OCI-LY3 (cell line): ENCODE measurements around the gene KLC1.

Source experiments
- H2AFZ ChIP-seq: fragments of 200-600, 300-600 bp; shearing (Covaris generic); 2 replicates; pipeline ENCODE4 v1.6.0; 2014; ENCODE audit warnings: antibody characterized with exemption, low read depth, low read length
- H3K27ac ChIP-seq: fragments of 200-600, 300-600 bp; sonication (generic); 2 replicates; pipeline ENCODE4 v1.5.1; 2014; ENCODE audit warnings: mild to moderate bottlenecking, low read length, moderate library complexity, mixed read lengths
- H3K27me3 ChIP-seq: fragments of 200-600, 300-600 bp; sonication (generic); 2 replicates; pipeline ENCODE4 v1.6.1; 2014; ENCODE audit warnings: low read depth, low read length, mixed read lengths
- H3K36me3 ChIP-seq: fragments of 200-600, 300-600 bp; sonication (generic); replicated peaks from 2 replicates; pipeline ENCODE3; 2014; ENCODE audit warnings: low read depth, low read length, mixed read lengths
- H3K4me1 ChIP-seq: fragments of 300-600, 200-600 bp; sonication (generic); 2 replicates; pipeline ENCODE4 v1.6.1; 2014; ENCODE audit warnings: low read length, mixed read lengths
- H3K4me2 ChIP-seq: fragments of 200-600, 300-600 bp; sonication (generic); 2 replicates; pipeline ENCODE4 v1.6.1; 2014; ENCODE audit warnings: low read length, mixed read lengths
- H3K4me3 ChIP-seq: fragments of 300-600, 200-600 bp; sonication (generic); 2 replicates; pipeline ENCODE4 v1.5.1; 2014; ENCODE audit warnings: antibody characterized with exemption, mild to moderate bottlenecking, low read length, moderate library complexity
- H3K79me2 ChIP-seq: fragments of 300-600, 200-600 bp; shearing (Covaris generic); 2 replicates; pipeline ENCODE4 v1.6.1; 2014; ENCODE audit warnings: mild to moderate bottlenecking, low read length, mixed read lengths
- H3K9ac ChIP-seq: fragments of 300-600, 200-600 bp; shearing (Covaris generic); 2 replicates; pipeline ENCODE4 v1.6.0; 2014; ENCODE audit warnings: mild to moderate bottlenecking, low read length, moderate library complexity
- H3K9me3 ChIP-seq: fragments of 200-600, 300-600 bp; shearing (Covaris generic); 2 replicates; pipeline ENCODE4 v1.6.1; 2014; ENCODE audit warnings: low read length, mixed read lengths; ENCODE audit not compliant: insufficient read depth
- H4K20me1 ChIP-seq: fragments of 200-600, 300-600 bp; sonication (generic); 2 replicates; pipeline ENCODE4 v1.6.1; 2016; ENCODE audit warnings: low read length, mixed read lengths; ENCODE audit not compliant: insufficient read depth
- EZH2phosphoT487 ChIP-seq: fragments of 200-600 bp; shearing (Covaris generic); IDR thresholded peaks from 2 replicates; pipeline ENCODE4 v1.6.1; 2018; ENCODE audit warnings: antibody characterized with exemption, mixed run types, low read depth
- TF ChIP-seq, protein P1 (sequence below): fragments of 200-600, 300-600 bp; sonication (generic); IDR thresholded peaks from 2 replicates; pipeline ENCODE4 v1.5.1; 2014; ENCODE audit warnings: antibody characterized with exemption, low read length, low read depth

KLC1 gene

GRCh38 chr14:103734081-103734888, 105.3 kb downstream of the KLC1 start:
- no peak overlapping the region for H3K27ac ChIP-seq
- H3K9me3 ChIP-seq = no peaks in the 10 kb centered on the region
- H2AFZ ChIP-seq = no peak overlapping the region
- H4K20me1 ChIP-seq = no peaks in the 10 kb centered on the region
- H3K4me2 ChIP-seq = no peak overlapping the region
- H3K27me3 ChIP-seq = no peaks in the 10 kb centered on the region
- no peak for TF ChIP-seq EZH2phosphoT487
- TF ChIP-seq, protein P1, sequence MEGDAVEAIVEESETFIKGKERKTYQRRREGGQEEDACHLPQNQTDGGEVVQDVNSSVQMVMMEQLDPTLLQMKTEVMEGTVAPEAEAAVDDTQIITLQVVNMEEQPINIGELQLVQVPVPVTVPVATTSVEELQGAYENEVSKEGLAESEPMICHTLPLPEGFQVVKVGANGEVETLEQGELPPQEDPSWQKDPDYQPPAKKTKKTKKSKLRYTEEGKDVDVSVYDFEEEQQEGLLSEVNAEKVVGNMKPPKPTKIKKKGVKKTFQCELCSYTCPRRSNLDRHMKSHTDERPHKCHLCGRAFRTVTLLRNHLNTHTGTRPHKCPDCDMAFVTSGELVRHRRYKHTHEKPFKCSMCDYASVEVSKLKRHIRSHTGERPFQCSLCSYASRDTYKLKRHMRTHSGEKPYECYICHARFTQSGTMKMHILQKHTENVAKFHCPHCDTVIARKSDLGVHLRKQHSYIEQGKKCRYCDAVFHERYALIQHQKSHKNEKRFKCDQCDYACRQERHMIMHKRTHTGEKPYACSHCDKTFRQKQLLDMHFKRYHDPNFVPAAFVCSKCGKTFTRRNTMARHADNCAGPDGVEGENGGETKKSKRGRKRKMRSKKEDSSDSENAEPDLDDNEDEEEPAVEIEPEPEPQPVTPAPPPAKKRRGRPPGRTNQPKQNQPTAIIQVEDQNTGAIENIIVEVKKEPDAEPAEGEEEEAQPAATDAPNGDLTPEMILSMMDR = no peak
- peaks cover 2% of the 10 kb centered on the region for H3K36me3 ChIP-seq
- H3K4me1 ChIP-seq = no peaks in the 10 kb centered on the region
- no peaks in the 10 kb centered on the region for H3K79me2 ChIP-seq
- no peak overlapping the region for H3K4me3 ChIP-seq
- H3K9ac ChIP-seq = no peak overlapping the region

DNA sequence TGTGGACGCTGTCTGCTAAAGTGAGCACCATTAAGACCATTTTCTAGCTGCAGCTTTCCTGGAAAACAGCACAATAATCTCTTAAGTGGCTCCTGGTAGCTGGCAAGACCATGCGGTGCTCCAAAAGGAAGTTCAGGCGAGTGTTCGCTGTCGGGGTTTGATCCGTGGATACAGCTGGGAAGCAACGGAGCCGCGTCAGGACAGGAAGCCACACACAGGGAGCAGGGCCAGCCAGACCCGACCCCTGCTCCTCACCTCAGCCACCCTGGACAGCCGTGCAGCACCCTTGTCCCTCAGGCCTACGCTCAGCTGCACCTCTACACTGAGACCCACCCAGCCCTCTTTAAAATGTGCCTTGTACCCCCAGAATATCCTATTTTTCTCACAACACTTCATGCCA, 106.0 kb downstream of the KLC1 start:
- Histone ChIP-seq H3K9me3 (no peaks in the 10 kb centered on the region), H3K9ac (no peak overlapping the region), H3K79me2 (no peaks in the 10 kb centered on the region), H3K27ac (no peak overlapping the region), H2AFZ (no peak overlapping the region), H3K4me3 (no peak overlapping the region), H4K20me1 (no peaks in the 10 kb centered on the region), H3K27me3 (no peaks in the 10 kb centered on the region), H3K4me1 (no peaks in the 10 kb centered on the region), H3K36me3 (no peaks in the 10 kb centered on the region), H3K4me2 (no peak overlapping the region)
- TF ChIP-seq, protein P1 = no peak
- no peak for TF ChIP-seq EZH2phosphoT487

DNA sequence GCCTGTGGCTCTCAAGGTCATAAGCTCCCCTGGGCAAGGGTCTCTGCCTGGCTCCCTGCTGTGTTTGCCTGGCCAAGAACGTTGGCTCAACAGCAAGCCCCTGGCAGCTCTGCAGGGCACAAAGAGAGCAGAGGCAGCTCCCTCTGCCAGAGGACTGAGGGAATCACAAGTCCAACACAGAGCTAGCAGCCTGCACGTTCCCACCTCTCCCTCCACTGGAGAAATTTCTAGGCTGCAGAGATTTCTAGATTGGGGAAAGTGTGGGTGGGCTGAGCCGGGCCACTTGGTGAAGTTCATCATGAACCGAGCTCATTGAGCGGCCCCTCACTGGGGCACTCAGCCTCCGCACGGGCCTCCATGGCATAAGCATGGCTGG, 106.4 kb downstream of the KLC1 start:
- no peaks in the 10 kb centered on the region for H4K20me1 ChIP-seq
- H3K27me3 ChIP-seq = no peaks in the 10 kb centered on the region
- no peak overlapping the region for H3K4me2 ChIP-seq
- no peak overlapping the region for H3K9ac ChIP-seq
- H3K79me2 ChIP-seq = no peaks in the 10 kb centered on the region
- H3K4me1 ChIP-seq = no peaks in the 10 kb centered on the region
- H2AFZ ChIP-seq = no peak overlapping the region
- H3K36me3 ChIP-seq = no peaks in the 10 kb centered on the region
- H3K27ac ChIP-seq = no peak overlapping the region
- TF ChIP-seq, protein P1 = no peak
- TF ChIP-seq EZH2phosphoT487 = no peak
- H3K4me3 ChIP-seq = no peak overlapping the region
- no peaks in the 10 kb centered on the region for H3K9me3 ChIP-seq

GRCh38 chr14:103735815-103736545, 107.0 kb downstream of the KLC1 start:
- H3K4me1 ChIP-seq = no peaks in the 10 kb centered on the region
- no peak overlapping the region for H3K4me3 ChIP-seq
- H3K79me2 ChIP-seq = no peaks in the 10 kb centered on the region
- H4K20me1 ChIP-seq = no peaks in the 10 kb centered on the region
- no peaks in the 10 kb centered on the region for H3K27me3 ChIP-seq
- no peak overlapping the region for H2AFZ ChIP-seq
- TF ChIP-seq, protein P1 = no peak
- TF ChIP-seq EZH2phosphoT487 = no peak
- no peaks in the 10 kb centered on the region for H3K36me3 ChIP-seq
- no peak overlapping the region for H3K27ac ChIP-seq
- H3K9me3 ChIP-seq = no peaks in the 10 kb centered on the region
- H3K9ac ChIP-seq = no peak overlapping the region
- no peak overlapping the region for H3K4me2 ChIP-seq
